Spleen (tissue), 7 donors: ENCODE data around the gene PDCD4.

Experiments
- POLR2A ChIP-seq, 3 donors: fragments of 450-650 bp; IDR thresholded peaks; one replicate each; pipeline ENCODE4 v1.5.1; 2017; ENCODE audit warnings: antibody characterized with exemption in 3 of 3, mild to moderate bottlenecking in 1 of 3
- POLR2AphosphoS5 ChIP-seq, 3 donors: sonication (generic); formaldehyde crosslinking; IDR thresholded peaks; one replicate each; pipeline ENCODE4 v1.5.1; 2017; ENCODE audit warnings: antibody characterized with exemption in 3 of 3
- TF ChIP-seq, protein P1 (sequence below), 11 experiments: fragments of 200-600 bp in 7 of 11; fragments of 450-650 bp in 4 of 11; sonication (generic) in 4 of 11; IDR thresholded peaks in 8 of 11; conservative IDR thresholded peaks in 3 of 11; 1 replicate in 7 of 11; 2 replicates in 4 of 11; pipeline versions ENCODE4 v1.4.0 to v1.8.0; 2016 to 2021; ENCODE audit warnings: antibody characterized with exemption in 11 of 11, inconsistent platforms in 4 of 11, mild to moderate bottlenecking in 1 of 11
- donor health status: DM: no; HTN: no; CAD: no; lungs with moderate emphysema.
- donor health status: DM: no; HTN: no; CAD: no.
- donor health status: DM: no; HTN: no; CAD: no.

DNA sequence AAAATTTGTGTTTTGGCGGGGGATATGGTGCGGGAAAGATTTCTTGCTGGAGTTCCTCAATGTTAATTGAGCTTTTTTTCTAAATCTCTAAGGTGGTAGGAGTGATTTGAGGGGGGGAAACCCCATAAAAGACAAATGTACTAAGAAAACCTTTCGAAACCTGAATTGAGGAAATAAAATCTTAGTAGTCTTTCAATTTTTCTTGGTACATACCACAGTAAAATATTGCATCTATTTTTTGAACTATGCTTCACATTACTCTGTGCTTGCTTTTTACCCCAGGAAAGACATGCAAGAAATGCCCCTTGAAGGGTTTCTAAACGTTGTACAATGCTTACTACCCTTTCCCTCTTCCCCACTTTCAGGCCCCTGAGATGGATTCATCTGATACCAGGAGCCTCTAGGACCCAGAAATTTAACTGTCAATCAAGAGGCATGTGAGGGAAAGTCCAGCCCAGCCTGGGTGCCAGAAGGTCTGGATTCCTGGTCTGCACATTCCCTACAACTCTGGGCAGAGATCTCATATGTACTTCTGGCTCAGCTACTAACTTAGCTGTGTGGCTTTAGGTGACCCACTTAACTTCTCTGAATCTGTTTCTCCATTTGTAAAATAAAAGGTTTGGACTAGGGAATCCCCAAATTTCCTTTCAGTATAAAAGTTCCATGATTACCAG lies 5.8 kb upstream of the PDCD4 start:
- TF ChIP-seq, protein P1, sequence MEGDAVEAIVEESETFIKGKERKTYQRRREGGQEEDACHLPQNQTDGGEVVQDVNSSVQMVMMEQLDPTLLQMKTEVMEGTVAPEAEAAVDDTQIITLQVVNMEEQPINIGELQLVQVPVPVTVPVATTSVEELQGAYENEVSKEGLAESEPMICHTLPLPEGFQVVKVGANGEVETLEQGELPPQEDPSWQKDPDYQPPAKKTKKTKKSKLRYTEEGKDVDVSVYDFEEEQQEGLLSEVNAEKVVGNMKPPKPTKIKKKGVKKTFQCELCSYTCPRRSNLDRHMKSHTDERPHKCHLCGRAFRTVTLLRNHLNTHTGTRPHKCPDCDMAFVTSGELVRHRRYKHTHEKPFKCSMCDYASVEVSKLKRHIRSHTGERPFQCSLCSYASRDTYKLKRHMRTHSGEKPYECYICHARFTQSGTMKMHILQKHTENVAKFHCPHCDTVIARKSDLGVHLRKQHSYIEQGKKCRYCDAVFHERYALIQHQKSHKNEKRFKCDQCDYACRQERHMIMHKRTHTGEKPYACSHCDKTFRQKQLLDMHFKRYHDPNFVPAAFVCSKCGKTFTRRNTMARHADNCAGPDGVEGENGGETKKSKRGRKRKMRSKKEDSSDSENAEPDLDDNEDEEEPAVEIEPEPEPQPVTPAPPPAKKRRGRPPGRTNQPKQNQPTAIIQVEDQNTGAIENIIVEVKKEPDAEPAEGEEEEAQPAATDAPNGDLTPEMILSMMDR (IDR thresholded peaks at IDR 0.05 in 8 of 11, conservative IDR thresholded peaks at IDR 0.05 in 3 of 11): no peak
- TF ChIP-seq POLR2A (IDR thresholded peaks at IDR 0.05) (no peak), POLR2AphosphoS5 (IDR thresholded peaks at IDR 0.05) (no peak)
